ENCODE results near the gene PSD2.

DNA sequence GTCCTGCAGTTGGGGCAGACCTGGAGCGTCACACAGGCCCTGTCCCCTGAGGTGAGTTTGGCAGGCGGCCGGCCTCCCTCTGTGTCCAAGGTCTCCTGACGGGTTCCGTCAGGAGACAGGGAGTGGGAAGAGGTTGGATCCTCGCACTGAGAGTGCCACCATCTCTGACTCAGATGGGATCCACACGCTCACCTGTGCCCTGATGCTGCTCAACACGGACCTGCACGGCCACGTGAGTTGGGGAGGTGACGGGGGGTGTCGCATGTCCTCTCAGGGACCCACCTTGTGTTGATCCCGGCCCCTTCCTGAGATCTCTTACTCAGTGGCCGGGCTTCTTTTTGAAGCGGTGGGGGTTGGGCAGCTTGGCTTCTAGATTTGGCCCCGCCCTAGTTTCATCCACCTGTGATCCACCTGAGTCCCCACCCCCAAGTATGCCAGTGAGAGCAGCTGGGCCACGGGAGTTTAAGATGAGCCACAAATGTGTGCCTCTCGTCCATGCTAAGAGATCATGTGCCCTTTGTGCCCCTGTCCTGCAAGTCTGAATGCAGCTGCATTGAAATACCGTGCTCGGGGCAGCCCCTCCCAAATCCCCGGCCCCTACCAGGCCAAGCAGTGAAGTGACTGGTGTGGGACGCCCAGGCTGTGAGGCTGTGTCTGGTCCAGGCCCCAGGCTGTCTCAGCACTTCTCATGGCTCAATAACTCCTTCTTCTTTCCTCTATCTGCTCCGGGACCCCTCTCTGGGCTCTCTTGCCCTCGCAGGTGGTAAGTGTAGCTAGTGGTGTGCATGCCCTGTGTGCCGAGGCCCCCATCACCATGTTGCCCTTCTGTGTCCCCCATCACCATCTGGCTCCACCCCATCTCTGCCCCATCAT, 27.2 kb downstream of the PSD2 start:
- TF ChIP-seq, protein P1, sequence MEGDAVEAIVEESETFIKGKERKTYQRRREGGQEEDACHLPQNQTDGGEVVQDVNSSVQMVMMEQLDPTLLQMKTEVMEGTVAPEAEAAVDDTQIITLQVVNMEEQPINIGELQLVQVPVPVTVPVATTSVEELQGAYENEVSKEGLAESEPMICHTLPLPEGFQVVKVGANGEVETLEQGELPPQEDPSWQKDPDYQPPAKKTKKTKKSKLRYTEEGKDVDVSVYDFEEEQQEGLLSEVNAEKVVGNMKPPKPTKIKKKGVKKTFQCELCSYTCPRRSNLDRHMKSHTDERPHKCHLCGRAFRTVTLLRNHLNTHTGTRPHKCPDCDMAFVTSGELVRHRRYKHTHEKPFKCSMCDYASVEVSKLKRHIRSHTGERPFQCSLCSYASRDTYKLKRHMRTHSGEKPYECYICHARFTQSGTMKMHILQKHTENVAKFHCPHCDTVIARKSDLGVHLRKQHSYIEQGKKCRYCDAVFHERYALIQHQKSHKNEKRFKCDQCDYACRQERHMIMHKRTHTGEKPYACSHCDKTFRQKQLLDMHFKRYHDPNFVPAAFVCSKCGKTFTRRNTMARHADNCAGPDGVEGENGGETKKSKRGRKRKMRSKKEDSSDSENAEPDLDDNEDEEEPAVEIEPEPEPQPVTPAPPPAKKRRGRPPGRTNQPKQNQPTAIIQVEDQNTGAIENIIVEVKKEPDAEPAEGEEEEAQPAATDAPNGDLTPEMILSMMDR (IDR thresholded peaks at IDR 0.05), result no peak
- no peak for TF ChIP-seq EZH2 (IDR thresholded peaks at IDR 0.05; ENCODE audit: borderline replicate concordance, insufficient read depth, low read depth, low read length, poor library complexity, severe bottlenecking)
